DMS153 treated with DMSO at 0.1 percent for 48 hours (cell line): ENCODE data around the gene VENTX.

Experiments
- DNase-seq: peaks from one replicate; lab custom pipeline; 2025; ENCODE audit not compliant: unreplicated experiment; lab: John Stamatoyannopoulos, UW

VENTX gene

GRCh38 chr10:133235265-133235855, 2.3 kb upstream of the VENTX start:
- no peak for DNase-seq

GRCh38 chr10:133235932-133236331, 1.7 kb upstream of the VENTX start:
- DNase-seq: no peak

DNA sequence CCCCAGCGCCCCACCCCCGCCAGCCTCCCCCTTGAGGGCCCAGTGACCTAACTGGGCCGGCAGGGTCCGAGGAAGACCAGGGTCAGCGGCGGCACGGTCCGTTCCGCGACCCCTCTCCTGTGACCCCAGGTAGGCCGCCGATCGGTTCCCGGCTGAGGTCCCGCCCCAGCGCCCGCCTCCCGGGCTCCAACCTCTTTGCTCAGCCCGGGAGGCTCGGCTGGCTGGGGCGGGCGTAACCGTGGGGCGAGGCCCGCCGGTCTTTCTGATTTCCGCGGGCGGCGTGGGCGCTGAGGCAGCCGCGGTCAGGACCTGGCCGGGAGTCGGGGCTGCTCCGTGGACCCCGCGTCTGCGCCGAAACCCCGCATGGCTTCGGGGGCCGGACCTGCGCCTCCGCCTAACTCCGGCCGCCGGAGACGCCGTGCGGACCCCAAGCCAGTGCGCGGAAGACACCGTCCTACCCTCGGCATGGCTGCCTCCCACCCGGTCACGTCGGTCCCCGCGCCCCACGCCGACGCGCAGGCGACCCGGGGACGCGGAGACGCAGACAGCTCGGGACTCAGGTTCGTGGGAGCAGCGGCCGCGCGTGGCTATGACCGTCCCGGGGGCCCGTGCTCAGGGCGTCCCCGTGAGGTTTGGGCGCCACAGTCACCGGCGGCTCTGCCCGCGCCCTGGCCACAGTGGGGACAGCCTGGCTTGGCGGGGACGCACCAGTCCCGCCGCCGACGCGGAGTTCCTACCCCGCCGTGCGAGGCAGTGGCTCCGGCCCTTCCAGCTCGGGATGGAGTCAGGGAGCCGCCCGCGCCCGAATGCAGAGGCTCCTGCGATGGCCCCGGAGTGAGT, 1.0 kb upstream of the VENTX start:
- no peak for DNase-seq

DNA sequence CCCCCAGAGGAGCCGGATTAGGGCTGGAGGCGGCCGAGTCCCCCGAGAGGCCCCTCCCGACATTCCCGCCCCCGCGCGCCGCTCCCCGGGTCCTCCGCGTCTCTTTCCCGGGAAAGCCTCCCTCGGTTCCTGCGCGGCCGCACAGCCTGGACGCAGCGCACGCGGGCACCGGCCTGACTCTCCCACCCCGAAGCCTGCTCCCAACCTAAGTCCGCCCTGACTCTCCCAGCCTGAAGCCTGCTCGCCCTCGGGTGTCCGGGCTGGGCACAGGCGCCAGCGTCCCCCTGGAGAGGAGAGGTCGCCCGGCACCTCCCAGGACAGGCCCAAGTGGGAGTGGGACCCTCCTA, 441 bp upstream of the VENTX start:
- DNase-seq: no peak

- no peak for DNase-seq
Measured at GRCh38 chr10:133238466-133238804, 780 bp downstream of the VENTX start.

- no peak for DNase-seq
Measured at GRCh38 chr10:133239990-133240389, 2.3 kb downstream of the VENTX start.

- no peak for DNase-seq
Measured at GRCh38 chr10:133241501-133242205, 4.0 kb downstream of the VENTX start.

DNA sequence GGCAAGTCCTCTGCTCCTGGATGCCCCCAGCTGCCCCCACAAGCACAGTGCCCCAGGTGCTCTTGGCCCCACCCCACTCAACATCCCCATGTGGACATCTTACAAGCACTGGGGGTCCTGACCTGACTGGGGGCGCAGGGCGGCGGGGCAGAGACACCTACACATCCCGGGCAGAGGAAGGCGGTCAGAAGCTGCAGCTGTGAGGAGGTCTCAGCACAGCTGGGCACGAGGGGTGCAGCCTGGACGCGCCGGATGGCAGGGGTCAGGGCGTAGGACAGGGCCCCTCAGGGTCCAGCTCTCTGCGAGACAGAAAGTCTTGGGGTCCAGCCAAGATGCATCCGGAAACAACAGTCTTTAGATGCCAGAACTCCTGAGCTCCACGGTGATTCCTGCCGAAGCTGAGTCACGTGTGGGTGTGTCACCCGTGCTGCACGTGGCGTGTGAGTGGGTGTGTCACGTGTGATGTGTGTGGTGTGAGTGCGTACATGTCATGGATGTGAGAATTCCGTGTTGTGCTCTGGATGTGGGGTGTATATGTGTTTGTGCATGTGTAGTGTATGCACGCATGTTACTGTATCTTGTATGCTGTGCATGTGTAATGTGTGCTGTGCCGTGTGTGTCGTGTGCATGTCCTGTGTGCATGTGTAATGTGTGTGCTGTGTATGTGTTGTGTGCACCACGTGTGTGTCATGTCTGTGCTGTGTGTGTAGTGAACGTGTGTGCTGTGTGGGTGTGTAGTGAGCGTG, 5.1 kb downstream of the VENTX start:
- no peak for DNase-seq

GRCh38 chr10:133243593-133243992, 5.9 kb downstream of the VENTX start:
- DNase-seq: no peak

DNA sequence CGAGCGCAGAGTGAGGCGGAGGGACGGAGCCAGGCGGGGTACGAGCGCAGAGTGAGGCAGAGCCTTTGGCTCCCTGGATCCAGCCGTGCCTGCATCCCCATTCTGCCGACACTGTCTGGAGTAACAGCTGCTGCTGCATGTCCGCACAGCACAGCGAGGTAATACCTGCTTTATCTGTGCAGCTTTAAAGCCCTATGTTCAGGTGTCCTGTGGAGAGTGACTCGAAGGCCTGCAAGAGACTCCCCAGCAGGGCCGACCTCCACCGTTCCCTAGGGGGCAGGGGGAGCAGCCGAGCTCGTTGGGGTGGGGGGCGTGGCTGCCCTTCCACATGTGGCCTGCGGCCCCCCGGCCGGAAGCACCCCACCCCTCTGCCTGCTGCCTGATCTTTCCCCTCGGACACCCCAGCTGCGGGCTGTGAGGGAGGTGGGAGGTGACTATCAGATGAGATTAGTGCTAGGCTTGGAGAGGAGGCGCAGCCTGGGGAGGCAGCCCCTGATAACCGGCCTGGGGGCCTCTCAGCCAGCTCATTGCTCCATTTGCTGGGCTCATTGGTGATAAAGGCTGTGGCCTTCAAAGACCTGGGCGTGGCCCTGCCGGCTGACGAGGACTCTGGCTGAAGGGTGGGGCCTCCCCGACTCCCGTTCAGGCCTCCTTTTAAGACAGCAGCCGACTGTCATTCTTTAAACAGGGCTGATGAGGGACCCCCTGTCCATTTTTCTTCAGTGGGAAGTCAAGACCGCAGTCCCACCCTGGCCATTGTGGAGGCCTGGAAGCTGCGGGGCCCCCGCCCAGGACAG, 8.0 kb downstream of the VENTX start:
- DNase-seq: no peak

GRCh38 chr10:133246236-133246626, 8.6 kb downstream of the VENTX start:
- no peak for DNase-seq

GRCh38 chr10:133247681-133248333, 10.2 kb downstream of the VENTX start:
- DNase-seq: no peak

GRCh38 chr10:133248334-133248715, 10.7 kb downstream of the VENTX start:
- no peak for DNase-seq

DNA sequence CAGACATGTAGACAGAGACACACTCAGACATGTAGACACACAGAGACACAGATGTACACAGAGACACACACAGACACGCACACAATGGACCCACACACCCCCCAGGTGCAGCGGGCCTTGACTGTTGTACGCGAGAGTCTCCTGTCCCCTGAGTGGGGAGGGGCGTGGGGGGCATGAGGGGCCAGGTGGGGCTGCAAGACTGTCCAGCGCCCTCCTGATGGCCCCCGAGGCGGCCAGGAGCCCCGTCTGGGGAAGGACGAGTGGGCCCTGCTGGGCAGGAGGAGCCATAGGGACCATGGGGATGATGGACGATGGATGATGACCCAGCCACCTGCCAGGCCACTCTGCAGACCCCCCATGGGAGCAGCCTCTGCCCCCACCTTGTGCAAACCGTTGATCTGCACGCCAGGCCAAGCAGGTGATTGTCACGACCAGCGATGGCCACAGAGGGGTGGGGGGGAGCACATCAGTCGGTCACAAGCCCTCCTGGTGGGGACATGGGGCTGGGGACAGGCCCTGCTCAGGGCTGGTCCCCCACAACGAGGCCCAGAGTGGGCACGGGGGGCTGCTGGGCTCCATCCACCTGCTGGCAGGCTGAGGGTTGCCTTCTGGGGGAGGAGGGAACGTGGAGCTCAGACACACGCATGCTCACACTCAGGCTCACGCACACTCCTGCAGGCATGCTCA, 11.6 kb downstream of the VENTX start:
- no peak for DNase-seq

GRCh38 chr10:133249975-133250754, 12.5 kb downstream of the VENTX start:
- no peak for DNase-seq

GRCh38 chr10:133251388-133252222, 13.9 kb downstream of the VENTX start:
- no peak for DNase-seq

- DNase-seq: no peak
Measured at GRCh38 chr10:133252223-133252552, 14.5 kb downstream of the VENTX start.

DNA sequence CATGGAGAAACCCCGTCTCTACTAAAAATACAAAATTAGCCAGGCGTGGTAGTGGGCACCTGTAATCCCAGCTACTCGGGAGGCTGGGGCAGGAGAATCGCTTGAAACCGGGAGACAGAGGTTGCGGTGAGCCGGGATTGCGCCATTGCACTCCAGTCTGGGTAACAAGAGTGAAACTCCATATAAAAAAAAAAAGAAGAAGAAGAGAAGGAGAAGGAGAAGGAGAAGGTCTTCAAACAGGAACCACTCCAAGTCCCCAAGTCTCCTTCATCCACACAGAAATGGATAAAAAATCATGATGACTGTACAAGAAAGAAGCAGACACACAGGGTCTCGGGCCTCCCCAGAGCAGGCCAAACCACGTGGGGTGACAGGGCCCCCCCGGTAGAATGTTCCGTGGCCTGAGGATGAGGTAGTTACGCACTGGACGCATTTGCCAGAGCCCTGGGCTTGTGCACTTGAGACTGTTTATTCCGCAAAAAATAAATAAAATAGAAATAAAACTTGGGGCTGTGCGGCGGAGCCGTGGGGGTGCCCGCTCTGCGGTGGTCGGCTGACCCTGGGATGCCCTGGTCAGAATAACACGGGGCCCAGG, 15.8 kb downstream of the VENTX start:
- DNase-seq: no peak
